ENCODE results near the gene PPOX.

The PPOX gene

GRCh38 chr1:161172349-161172748, 6.1 kb downstream of the PPOX start:
- Histone ChIP-seq H3K27me3 (ENCODE audit: low read length) (no peaks in the 10 kb centered on the region), H3K27ac (ENCODE audit: low read depth, low read length) (no peak overlapping the region), H3K9me2 (replicated peaks; ENCODE audit: insufficient read depth, low read length) (no peaks in the 10 kb centered on the region), H3K4me2 (ENCODE audit: low read depth, low read length, poor library complexity, severe bottlenecking) (no peak overlapping the region), H3F3A (ENCODE audit: insufficient read depth) (0 out of 2 replicates have a peak, but pooled peaks cover 4% of the 10 kb centered on the region), H3K4me3 (ENCODE audit: insufficient read depth, low read length, poor library complexity, severe bottlenecking) (no peak overlapping the region), H2AFZ (ENCODE audit: low read depth, low read length, severe bottlenecking) (no peak overlapping the region), H3K36me3 (ENCODE audit: low read length) (no peaks in the 10 kb centered on the region), H3K79me2 (ENCODE audit: insufficient read depth, low read length) (no peaks in the 10 kb centered on the region; the same call in 1 of the 2 replicates), H3K9me3 (ENCODE audit: insufficient read depth, low read length) (no peaks in the 10 kb centered on the region), H4K20me1 (ENCODE audit: low read depth, low read length) (no peaks in the 10 kb centered on the region), H3K9ac (ENCODE audit: low read length) (no peak overlapping the region)
- TF ChIP-seq CTCF (IDR thresholded peaks at IDR 0.05; ENCODE audit: insufficient read depth, low read length, poor library complexity, severe bottlenecking): no peak
- TF ChIP-seq EZH2phosphoT487 (conservative IDR thresholded peaks at IDR 0.05; ENCODE audit: low read length): no peak

- Histone ChIP-seq H3K9ac (ENCODE audit: low read length) (no peak overlapping the region), H3K9me3 (ENCODE audit: insufficient read depth, low read length) (no peaks in the 10 kb centered on the region), H3K4me3 (ENCODE audit: insufficient read depth, low read length, poor library complexity, severe bottlenecking) (no peak overlapping the region), H3K79me2 (ENCODE audit: insufficient read depth, low read length) (no peaks in the 10 kb centered on the region; the same call in 1 of the 2 replicates), H2AFZ (ENCODE audit: low read depth, low read length, severe bottlenecking) (no peak overlapping the region), H3F3A (ENCODE audit: insufficient read depth) (peaks cover 7% of the 10 kb centered on the region; the same call in 1 of the 2 replicates), H3K36me3 (ENCODE audit: low read length) (no peaks in the 10 kb centered on the region), H3K27ac (ENCODE audit: low read depth, low read length) (no peak overlapping the region), H4K20me1 (ENCODE audit: low read depth, low read length) (no peaks in the 10 kb centered on the region), H3K9me2 (replicated peaks; ENCODE audit: insufficient read depth, low read length) (no peaks in the 10 kb centered on the region), H3K27me3 (ENCODE audit: low read length) (no peaks in the 10 kb centered on the region), H3K4me2 (ENCODE audit: low read depth, low read length, poor library complexity, severe bottlenecking) (no peak overlapping the region)
- TF ChIP-seq EZH2phosphoT487 (conservative IDR thresholded peaks at IDR 0.05; ENCODE audit: low read length) (no peak), CTCF (IDR thresholded peaks at IDR 0.05; ENCODE audit: insufficient read depth, low read length, poor library complexity, severe bottlenecking) (no peak)
Observed at GRCh38 chr1:161172776-161173376, 6.7 kb downstream of the PPOX start.

DNA sequence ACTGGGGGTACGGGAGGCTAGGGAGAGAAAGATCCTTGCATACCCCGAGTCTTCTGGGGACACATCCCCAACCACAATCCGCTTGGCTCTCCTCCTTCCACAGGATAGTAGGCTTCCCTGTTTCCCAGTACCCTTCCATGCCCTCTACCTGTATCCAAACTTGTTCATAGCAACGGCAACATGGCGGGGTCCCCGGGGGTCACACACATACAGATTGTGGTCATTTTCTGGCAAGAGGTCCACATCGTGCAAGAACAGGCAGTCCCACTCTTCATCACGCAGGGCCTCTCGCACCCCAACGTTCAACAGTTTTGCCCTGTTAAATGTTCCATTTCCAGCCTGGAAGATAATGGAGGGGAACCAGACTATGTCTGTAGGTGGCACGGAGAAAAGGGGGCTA, 7.5 kb downstream of the PPOX start:
- Histone ChIP-seq H3K27ac (ENCODE audit: low read depth, low read length) (no peak overlapping the region), H3K79me2 (ENCODE audit: insufficient read depth, low read length) (no peaks in the 10 kb centered on the region; the same call in 1 of the 2 replicates), H3K4me2 (ENCODE audit: low read depth, low read length, poor library complexity, severe bottlenecking) (no peak overlapping the region), H3K9me3 (ENCODE audit: insufficient read depth, low read length) (no peaks in the 10 kb centered on the region), H3K4me3 (ENCODE audit: insufficient read depth, low read length, poor library complexity, severe bottlenecking) (no peak overlapping the region), H3K36me3 (ENCODE audit: low read length) (no peaks in the 10 kb centered on the region), H4K20me1 (ENCODE audit: low read depth, low read length) (no peaks in the 10 kb centered on the region), H3F3A (ENCODE audit: insufficient read depth) (peaks cover 13% of the 10 kb centered on the region; the same call in 1 of the 2 replicates), H3K9me2 (replicated peaks; ENCODE audit: insufficient read depth, low read length) (no peaks in the 10 kb centered on the region), H3K27me3 (ENCODE audit: low read length) (no peaks in the 10 kb centered on the region), H2AFZ (ENCODE audit: low read depth, low read length, severe bottlenecking) (no peak overlapping the region), H3K9ac (ENCODE audit: low read length) (no peak overlapping the region)
- TF ChIP-seq CTCF (IDR thresholded peaks at IDR 0.05; ENCODE audit: insufficient read depth, low read length, poor library complexity, severe bottlenecking) (no peak), EZH2phosphoT487 (conservative IDR thresholded peaks at IDR 0.05; ENCODE audit: low read length) (no peak)
